ENCODE data around the gene NR1H2.
"Not testable (repeated sequence)": the region's sequence is repeated elsewhere in the genome, so short reads cannot be mapped to it uniquely, and the experiment has no call there.

The NR1H2 gene

DNA sequence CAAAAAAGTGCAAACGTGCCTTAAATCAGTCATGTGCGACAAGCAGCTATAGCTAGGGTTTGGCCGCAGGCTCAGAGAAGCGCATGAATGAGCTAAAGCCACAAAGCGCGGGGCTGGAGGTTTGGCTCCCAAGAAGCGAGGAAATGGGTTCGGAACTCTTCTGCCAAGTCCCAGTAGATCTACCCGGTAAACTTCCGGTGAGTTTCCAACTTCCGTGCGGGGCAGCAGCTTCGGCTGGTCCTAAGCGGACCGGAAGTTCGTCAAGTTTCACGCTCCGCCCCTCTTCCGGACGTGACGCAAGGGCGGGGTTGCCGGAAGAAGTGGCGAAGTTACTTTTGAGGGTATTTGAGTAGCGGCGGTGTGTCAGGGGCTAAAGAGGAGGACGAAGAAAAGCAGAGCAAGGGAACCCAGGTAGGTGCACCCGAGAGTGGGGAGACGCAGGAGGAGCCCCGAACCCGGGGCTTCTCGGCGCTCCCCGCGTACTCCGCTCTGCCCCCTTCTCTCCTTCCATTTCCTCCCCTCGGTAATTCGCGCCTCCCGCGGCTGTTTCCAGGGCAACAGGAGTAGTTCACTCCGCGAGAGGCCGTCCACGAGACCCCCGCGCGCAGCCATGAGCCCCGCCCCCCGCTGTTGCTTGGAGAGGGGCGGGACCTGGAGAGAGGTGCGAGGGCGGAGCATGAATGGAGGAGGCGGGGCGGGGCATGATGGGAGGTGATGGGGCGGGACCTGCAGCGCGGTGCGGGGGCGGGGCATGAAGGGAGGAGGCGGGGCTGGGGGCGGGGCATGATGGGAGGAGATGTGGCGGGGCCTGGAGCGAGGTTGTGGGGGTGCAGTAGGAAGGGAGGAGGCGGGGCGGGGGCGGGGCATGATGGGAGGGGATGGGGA is at the start of gene NR1H2:
Gene NR1H2, plus strand, starts transcription at position 292 of the 885 bp plus-strand sequence. CDS start 1,149 bp downstream, outside the sequence.
- peak; percentile 92 for DNase-seq (ENCODE audit: low read depth, low spot score)
- H3K27ac ChIP-seq = peak within 1 kb of the TSS; percentile 96

DNA sequence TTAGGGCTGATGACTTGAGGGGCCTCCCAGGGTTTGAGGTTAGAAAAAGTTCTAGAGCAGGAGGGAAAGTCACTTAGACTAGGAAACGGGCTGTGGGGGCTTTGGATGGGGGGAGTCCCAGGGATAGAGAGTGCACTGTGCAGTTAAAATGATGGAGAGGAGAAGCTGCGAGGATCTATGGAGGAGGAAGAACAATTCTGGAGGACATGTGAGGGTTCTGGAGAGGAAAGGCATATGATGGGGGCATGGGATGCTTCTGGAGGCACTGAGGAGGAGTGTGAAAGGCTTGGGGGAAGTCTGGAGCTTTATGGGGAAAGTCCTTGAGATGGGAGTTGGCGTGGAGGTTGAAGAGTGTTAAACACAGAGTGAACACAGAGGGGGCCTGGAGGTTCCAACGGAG is 49.2 kb upstream of the NR1H2 start:
- DNase-seq (ENCODE audit: low read depth, low spot score) = no peak
- H3K27ac ChIP-seq = no peak overlapping the region

DNA sequence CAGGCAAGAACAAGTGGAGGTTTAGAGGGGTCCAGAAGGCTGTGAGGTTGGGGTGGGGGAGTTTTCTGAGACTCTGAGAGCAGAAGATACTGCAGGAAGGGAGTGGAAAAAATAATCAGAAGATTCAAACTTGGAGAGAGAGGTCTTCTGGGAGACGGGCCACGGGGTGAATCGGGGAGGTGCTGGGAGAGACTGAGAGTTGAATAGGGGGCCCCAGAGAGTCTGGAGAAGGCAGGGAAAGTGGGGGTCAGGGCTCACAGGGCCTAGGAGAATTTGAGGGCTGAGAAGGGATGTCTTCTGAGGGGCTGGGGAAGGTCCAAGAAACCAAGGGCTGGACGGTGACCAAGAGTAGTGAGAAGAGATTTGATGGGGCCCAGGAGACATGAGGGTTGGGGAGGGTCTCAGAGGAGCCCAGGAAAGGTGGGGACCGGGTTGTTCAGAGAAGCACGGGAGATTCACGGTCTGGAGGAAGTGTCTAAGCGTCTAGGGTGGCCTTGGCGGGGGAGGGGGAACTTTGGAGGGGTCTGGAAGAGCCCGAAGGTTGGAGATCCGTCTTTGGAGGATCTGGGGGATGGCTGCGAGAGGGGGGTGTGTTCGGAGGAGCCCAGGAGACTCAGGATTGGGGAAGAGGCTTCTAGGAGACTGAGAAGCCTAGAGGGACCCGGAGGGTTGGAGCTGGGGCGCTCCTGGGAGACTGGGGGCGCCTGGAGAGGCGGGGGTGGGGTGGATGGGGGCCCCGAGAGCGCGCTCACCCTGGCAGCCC is 48.6 kb upstream of the NR1H2 start:
- no peak for DNase-seq (ENCODE audit: low read depth, low spot score)
- no peak overlapping the region for H3K27ac ChIP-seq

DNA sequence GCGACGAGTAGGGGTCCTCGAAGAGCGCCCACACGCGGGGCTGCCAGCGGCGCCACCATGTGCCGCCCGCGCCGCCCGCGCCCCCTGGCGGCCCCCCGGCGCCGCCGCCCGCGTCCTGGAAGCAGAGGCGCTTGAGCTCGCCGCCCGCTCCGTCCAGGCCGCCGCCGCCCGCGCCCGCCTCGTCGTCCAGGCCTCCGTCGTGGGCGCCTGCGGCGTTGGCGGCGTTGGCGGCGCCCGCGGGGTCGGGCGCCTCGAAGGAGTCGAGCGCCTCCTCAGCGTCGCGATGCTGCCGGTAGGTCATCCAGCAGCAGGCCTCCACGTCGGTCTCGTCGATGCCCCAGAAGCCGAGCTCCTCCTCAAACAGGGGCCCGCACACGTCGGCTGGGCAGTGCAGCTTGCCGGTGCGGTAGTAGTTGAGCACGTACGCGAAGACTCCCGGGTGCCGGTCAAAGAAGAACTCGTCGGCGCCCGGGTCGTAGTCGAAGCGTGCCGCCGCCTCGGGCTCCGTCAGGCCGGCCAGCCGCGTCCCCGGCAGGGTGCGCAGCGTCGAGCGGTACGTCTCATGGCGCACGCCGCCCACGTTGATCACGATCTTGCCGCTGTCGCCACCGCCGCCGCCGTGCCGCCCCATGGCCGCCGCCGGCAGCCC is 47.9 kb upstream of the NR1H2 start:
- H3K27ac ChIP-seq = no peak overlapping the region
- DNase-seq (ENCODE audit: low read depth, low spot score) = no peak

- H3K27ac ChIP-seq = no peak overlapping the region
- DNase-seq (ENCODE audit: low read depth, low spot score) = no peak
Measured at GRCh38 chr19:50328873-50329145, 47.4 kb upstream of the NR1H2 start.

GRCh38 chr19:50329146-50329925 is 46.9 kb upstream of the NR1H2 start, which contains the start of gene KCNC3:
TSS of gene KCNC3 (minus strand) at chr19:50329377. CDS start at chr19:50329082, 295 bp downstream.
- H3K27ac ChIP-seq = no peak within 1 kb of the TSS
- peak; percentile 78 for DNase-seq (ENCODE audit: low read depth, low spot score)

DNA sequence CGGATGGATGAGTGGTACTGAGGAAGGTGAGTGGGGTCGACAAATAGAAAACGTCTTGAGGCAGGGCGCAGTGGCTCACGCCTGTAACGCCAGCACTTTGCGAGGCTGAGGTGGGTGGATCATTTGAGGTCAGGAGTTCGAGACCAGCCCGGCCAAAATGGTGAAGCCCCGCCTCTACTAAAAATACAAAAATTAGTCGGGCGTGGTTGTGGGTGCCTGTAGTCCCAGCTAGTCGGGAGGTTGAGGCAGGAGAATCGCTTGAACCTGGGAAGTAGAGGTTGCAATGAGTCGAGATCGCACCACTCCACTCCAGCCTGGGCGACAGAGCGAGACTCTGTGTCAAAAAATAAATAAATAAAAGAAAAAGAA is 46.3 kb upstream of the NR1H2 start:
- H3K27ac ChIP-seq; DNase-seq (ENCODE audit: low read depth, low spot score): not testable (repeated sequence)

DNA sequence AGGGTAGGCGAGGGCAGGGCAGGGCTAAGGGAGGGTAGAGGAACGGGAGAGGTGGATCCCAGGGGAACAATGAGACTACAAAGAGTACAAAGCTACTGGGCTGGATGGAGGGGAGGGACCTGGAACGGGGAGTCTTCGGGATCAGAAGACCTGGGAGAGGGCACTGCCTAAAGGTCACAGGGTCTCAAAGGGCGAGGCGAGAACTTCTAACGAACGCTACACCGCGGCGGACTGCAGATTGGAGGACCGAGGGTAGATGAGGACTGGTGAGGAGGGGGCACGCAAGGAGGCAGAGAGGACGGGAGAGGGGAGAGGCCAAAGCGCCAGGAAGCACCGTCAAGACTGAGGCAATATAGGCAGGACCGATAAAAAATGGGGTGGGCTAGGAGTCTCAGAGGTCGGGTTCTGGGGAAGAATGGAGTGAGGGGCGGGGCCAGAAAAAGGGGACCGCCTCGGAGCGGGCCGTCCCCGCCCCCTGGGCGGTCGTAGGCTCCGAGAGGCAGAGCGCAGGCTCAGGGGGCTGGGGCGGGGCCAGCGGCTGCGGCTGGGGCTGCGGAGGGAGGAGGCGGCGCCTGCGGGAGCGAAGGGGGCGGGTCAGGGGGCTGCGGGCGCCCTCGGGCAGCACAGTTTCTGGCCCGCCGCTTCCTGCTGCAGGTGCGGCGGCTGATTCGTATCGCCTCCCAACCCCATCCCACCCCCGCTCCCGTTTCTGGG is 45.7 kb upstream of the NR1H2 start:
- DNase-seq (ENCODE audit: low read depth, low spot score) = no peak
- no peak overlapping the region for H3K27ac ChIP-seq

GRCh38 chr19:50331221-50331993 is 44.9 kb upstream of the NR1H2 start:
- H3K27ac ChIP-seq = no peak overlapping the region
- no peak for DNase-seq (ENCODE audit: low read depth, low spot score)

DNA sequence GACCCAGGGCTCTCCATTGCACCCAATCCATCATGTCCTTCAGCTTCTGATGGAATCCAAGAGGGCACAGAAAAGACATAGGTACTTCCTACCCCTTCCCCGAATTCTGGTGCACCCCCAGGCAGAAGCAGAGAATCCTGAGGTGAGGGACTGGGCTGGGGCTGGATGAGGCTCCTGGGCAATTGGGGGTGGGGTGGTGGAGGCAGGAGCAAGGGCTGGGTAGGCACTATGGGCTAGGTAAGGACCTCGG is 44.3 kb upstream of the NR1H2 start:
- DNase-seq (ENCODE audit: low read depth, low spot score) = no peak
- no peak overlapping the region for H3K27ac ChIP-seq

GRCh38 chr19:50332244-50333038 is 43.8 kb upstream of the NR1H2 start:
- H3K27ac ChIP-seq = no peak overlapping the region
- DNase-seq (ENCODE audit: low read depth, low spot score) = no peak

- DNase-seq (ENCODE audit: low read depth, low spot score) = peak; percentile 64
- H3K27ac ChIP-seq = no peak overlapping the region
Measured at GRCh38 chr19:50333235-50333736, 43.0 kb upstream of the NR1H2 start.

GRCh38 chr19:50333737-50334617 is 42.3 kb upstream of the NR1H2 start:
- DNase-seq (ENCODE audit: low read depth, low spot score) = no peak
- no peak overlapping the region for H3K27ac ChIP-seq

DNA sequence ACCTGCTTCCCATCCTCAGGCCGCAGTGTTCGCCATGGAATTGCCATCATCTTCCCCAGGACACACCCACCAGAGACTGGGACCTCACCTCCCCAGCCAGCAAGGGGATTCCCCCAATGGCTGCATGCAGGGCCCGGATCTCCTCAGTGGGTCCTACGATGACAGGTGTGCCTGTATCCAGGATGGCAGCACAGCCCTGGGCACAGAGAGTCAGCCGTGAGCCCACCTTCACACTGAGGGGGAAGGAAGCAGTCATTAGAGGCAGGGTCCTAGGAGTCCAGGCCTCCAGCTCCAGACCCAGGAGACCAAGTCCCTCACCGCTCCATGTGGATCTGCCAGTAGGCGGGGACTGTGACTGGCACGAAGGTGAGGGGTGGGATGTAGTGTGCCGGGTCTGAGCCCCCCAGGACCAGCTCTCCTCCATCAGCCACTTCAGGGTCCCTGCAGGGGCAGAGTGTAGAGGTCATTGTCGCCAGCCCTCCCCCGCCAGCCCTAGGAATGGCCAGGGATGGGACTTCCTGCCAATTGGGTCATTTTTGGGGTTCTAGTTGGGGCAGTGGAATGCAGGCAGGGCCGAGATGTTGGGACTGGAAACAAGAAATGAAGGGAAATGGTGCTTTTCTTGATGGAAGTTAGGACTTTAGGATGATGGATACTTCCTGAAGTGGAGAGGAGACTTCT is 41.4 kb upstream of the NR1H2 start:
- no peak overlapping the region for H3K27ac ChIP-seq
- DNase-seq (ENCODE audit: low read depth, low spot score) = no peak

- not testable (repeated sequence) for DNase-seq (ENCODE audit: low read depth, low spot score); H3K27ac ChIP-seq
Measured at GRCh38 chr19:50337031-50337430, 39.2 kb upstream of the NR1H2 start.

- no peak for DNase-seq (ENCODE audit: low read depth, low spot score)
Measured at GRCh38 chr19:50340331-50340730, 35.9 kb upstream of the NR1H2 start.

DNA sequence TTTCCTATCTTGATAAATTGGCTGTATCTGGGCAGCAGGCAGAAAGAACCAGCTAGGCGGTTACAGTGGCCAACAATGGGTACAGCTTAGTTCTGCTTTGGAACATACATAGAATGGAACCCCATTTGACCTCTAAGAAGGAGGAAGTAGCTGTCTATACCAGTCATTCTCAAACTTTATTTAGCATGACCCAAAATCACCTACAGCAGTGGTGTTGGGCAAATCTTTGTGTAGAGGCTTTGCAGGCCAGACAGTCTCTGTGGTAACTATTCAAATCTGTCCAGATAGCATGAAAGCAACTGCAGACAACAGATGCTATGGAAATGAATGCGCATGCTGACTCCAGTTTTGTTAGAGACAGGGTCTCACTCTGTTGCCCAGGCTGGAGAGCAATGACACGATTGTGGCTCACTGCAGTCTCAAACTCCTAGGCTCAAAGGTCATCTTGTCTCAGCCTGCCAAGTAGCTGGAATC is 35.1 kb upstream of the NR1H2 start:
- H3K27ac ChIP-seq = no peak overlapping the region
- DNase-seq (ENCODE audit: low read depth, low spot score) = no peak

More at GRCh38 chr19:50340331-50340730, 35.9 kb upstream of the NR1H2 start:
- H3K27ac ChIP-seq = no peak overlapping the region
